ENCODE data around the gene GATA6.
A peak's percentile ranks its signal among the peaks of the same experiment; 100 is the strongest.
"Not testable (repeated sequence)": the region's sequence is repeated elsewhere in the genome, so short reads cannot be mapped to it uniquely, and the experiment has no call there.

Gene GATA6

GRCh38 chr18:22203035-22203434, 33.6 kb downstream of the GATA6 start:
- Mint-ChIP-seq H3K4me3 (no peak overlapping the region), H3K27me3 (peaks cover 19% of the 10 kb centered on the region), H3K9me3 (peaks cover 5% of the 10 kb centered on the region), H3K27ac (no peak overlapping the region), H3K36me3 (no peaks in the 10 kb centered on the region), H3K4me1 (no peaks in the 10 kb centered on the region)
- ATAC-seq, result no peak

GRCh38 chr18:22203536-22204213, 34.3 kb downstream of the GATA6 start:
- Mint-ChIP-seq H3K27me3 (peaks cover 13% of the 10 kb centered on the region), H3K36me3 (no peaks in the 10 kb centered on the region), H3K4me1 (no peaks in the 10 kb centered on the region), H3K9me3 (peaks cover 5% of the 10 kb centered on the region), H3K4me3 (no peak overlapping the region), H3K27ac (no peak overlapping the region)
- no peak for ATAC-seq

GRCh38 chr18:22204214-22204536, 34.8 kb downstream of the GATA6 start:
- H3K4me3 Mint-ChIP-seq, result no peak overlapping the region
- H3K27me3 Mint-ChIP-seq, result peaks cover 8% of the 10 kb centered on the region
- H3K4me1 Mint-ChIP-seq, result no peaks in the 10 kb centered on the region
- peaks cover 5% of the 10 kb centered on the region for H3K9me3 Mint-ChIP-seq
- H3K27ac Mint-ChIP-seq, result no peak overlapping the region
- no peaks in the 10 kb centered on the region for H3K36me3 Mint-ChIP-seq
- no peak for ATAC-seq

DNA sequence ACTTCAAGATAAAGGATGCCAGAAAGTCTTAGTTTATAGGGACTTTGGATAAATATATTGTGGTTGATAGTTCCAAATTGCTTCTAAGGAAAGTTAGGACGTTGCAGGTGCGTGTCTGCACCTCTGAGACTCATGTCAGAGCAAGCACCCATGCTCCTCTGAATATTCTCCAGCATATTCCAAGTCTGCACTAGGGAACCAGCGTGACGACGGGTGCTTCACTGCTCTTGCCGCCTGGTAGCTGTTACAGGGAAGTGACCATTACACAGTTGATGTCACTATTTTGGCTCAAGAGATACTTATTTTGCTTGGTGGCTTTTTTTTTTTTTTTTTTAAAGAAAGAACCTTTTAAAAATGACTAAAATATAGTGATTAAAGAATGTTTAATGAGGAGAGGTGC, 35.6 kb downstream of the GATA6 start:
- Mint-ChIP-seq H3K4me3 (no peak overlapping the region), H3K27me3 (peaks cover 8% of the 10 kb centered on the region), H3K9me3 (peaks cover 5% of the 10 kb centered on the region), H3K4me1 (no peaks in the 10 kb centered on the region), H3K36me3 (no peaks in the 10 kb centered on the region), H3K27ac (no peak overlapping the region)
- ATAC-seq, result no peak

DNA sequence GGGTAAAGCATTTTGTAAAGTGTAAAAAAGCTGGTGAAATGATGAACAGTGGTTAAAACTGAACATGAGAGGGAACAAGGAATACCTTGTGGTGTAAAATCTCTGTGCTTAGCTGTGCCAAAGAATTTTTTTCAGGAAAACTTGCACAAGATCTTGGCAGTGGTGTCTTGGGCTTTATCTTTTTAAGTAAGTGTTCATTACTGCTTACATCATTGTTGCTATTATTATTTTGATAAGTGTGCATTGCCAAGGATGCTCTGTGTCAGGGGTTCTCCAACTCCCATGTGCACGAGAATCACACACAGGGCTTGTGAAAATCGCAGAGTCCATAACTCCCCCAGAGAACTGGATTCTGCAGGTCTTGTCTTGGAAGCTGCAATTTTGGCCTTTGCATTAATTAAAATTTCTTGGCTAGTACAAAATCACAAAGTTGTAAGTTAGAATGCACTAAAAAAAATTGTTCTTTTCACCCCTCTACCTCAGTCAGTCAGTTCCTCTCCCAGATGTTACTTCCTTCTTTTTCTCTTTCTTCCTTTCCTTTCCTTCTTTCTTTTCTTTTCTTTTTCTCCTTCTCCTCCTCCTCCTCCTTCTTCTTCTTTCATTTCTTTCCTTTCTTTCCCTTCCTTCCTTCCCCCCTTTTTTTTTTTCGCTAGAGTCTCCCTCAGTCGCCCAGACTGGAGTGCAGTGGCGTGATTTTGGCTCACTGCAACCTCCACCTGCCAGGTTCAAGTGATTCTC, 37.8 kb downstream of the GATA6 start:
- Mint-ChIP-seq H3K36me3 (no peaks in the 10 kb centered on the region), H3K9me3 (peaks cover 5% of the 10 kb centered on the region), H3K4me1 (no peaks in the 10 kb centered on the region), H3K4me3 (no peak overlapping the region), H3K27ac (no peak overlapping the region), H3K27me3 (peaks cover 8% of the 10 kb centered on the region)
- no peak for ATAC-seq

GRCh38 chr18:22210311-22210754, 40.9 kb downstream of the GATA6 start:
- ATAC-seq, result no peak
- no peaks in the 10 kb centered on the region for H3K27me3 Mint-ChIP-seq
- H3K36me3 Mint-ChIP-seq, result no peaks in the 10 kb centered on the region
- no peak overlapping the region for H3K4me3 Mint-ChIP-seq
- no peaks in the 10 kb centered on the region for H3K9me3 Mint-ChIP-seq
- no peaks in the 10 kb centered on the region for H3K4me1 Mint-ChIP-seq
- H3K27ac Mint-ChIP-seq, result no peak overlapping the region

GRCh38 chr18:22211657-22212056, 42.3 kb downstream of the GATA6 start:
- no peaks in the 10 kb centered on the region for H3K9me3 Mint-ChIP-seq
- no peaks in the 10 kb centered on the region for H3K27me3 Mint-ChIP-seq
- no peak overlapping the region for H3K4me3 Mint-ChIP-seq
- no peaks in the 10 kb centered on the region for H3K4me1 Mint-ChIP-seq
- H3K36me3 Mint-ChIP-seq, result no peaks in the 10 kb centered on the region
- no peak for ATAC-seq
- no peak overlapping the region for H3K27ac Mint-ChIP-seq

GRCh38 chr18:22213333-22213973, 44.1 kb downstream of the GATA6 start:
- H3K27ac Mint-ChIP-seq, result no peak overlapping the region
- ATAC-seq, result no peak

GRCh38 chr18:22214731-22215528, 45.5 kb downstream of the GATA6 start:
- Mint-ChIP-seq H3K36me3 (no peaks in the 10 kb centered on the region), H3K27ac (no peak overlapping the region), H3K27me3 (no peaks in the 10 kb centered on the region), H3K4me3 (no peak overlapping the region), H3K4me1 (no peaks in the 10 kb centered on the region), H3K9me3 (no peaks in the 10 kb centered on the region)
- ATAC-seq, result no peak

More at GRCh38 chr18:22213333-22213973, 44.1 kb downstream of the GATA6 start:
- no peaks in the 10 kb centered on the region for H3K36me3 Mint-ChIP-seq
- no peaks in the 10 kb centered on the region for H3K9me3 Mint-ChIP-seq
- no peaks in the 10 kb centered on the region for H3K27me3 Mint-ChIP-seq
- no peaks in the 10 kb centered on the region for H3K4me1 Mint-ChIP-seq
- no peak overlapping the region for H3K4me3 Mint-ChIP-seq

- H3K27me3 Mint-ChIP-seq, result no peaks in the 10 kb centered on the region
- H3K36me3 Mint-ChIP-seq, result no peaks in the 10 kb centered on the region
- no peak overlapping the region for H3K4me3 Mint-ChIP-seq
- H3K9me3 Mint-ChIP-seq, result no peaks in the 10 kb centered on the region
- no peaks in the 10 kb centered on the region for H3K4me1 Mint-ChIP-seq
- no peak for ATAC-seq
- H3K27ac Mint-ChIP-seq, result no peak overlapping the region
These were observed 49.4 kb downstream of the GATA6 start for GRCh38 chr18:22218835-22219234.

DNA sequence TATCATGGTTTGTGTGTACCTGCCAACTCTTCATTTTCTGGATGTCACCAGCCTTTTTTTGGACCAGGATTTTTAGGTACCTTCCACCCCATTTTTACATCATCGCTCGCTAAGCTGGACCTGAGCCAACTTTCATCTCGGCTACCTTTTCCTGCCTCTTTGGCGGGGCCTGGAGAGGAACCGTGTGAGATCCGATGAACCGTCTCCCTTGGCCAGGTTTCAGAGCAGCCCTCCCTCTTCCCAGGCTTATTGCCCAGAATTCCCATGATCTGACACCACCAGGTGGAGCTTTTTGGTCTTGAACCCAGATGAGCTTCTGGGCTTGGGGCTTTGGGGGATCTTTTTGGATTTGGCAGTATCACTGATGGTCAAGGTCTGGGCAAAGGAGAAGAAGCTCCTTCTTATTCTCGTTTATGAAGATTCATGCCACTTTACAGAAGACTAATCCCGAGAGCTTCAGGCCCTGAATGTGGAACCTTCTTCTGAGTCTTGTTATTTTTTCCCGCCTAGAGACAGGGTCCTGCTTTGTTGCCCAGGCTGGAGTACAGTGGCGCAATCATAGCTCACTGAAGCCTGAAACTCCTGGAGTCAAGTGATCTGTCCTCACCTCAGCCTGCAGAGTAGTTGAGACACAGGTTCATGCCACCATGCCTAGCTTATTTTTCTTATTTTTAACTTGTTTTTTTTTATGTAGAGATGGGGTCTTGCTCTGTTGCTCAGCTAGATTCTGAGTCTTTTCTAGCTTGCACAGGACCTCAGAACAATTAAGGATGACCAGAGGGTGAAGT, 50.4 kb downstream of the GATA6 start:
- no peaks in the 10 kb centered on the region for H3K27me3 Mint-ChIP-seq
- no peaks in the 10 kb centered on the region for H3K36me3 Mint-ChIP-seq
- ATAC-seq, result no peak
- no peaks in the 10 kb centered on the region for H3K4me1 Mint-ChIP-seq
- no peak overlapping the region for H3K27ac Mint-ChIP-seq
- no peak overlapping the region for H3K4me3 Mint-ChIP-seq
- no peaks in the 10 kb centered on the region for H3K9me3 Mint-ChIP-seq

GRCh38 chr18:22220585-22220984, 51.2 kb downstream of the GATA6 start:
- H3K9me3 Mint-ChIP-seq, ATAC-seq, H3K4me1 Mint-ChIP-seq, H3K36me3 Mint-ChIP-seq, H3K27me3 Mint-ChIP-seq, H3K4me3 Mint-ChIP-seq, H3K27ac Mint-ChIP-seq: not testable (repeated sequence)

DNA sequence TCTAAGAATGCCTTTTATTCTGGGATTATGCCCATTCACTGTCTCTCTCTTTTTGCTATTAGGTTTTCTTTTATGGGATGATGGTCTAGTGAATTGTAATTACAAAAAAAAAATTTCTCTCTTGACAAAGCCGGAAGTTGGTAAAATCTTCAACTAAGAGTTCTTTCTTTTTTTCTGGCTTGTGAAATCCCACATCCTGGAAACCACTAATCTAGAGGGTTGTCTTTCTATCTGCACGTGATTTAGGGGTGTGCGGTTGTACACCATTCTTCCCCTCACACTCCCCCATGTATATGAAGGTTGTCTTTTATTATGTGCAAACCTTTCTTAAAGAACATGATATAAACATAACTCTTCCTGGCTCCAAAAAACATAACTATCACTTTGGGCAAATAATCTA, 52.0 kb downstream of the GATA6 start:
- Mint-ChIP-seq H3K9me3 (no peaks in the 10 kb centered on the region), H3K4me1 (no peaks in the 10 kb centered on the region), H3K36me3 (no peaks in the 10 kb centered on the region), H3K27ac (no peak overlapping the region), H3K4me3 (no peak overlapping the region), H3K27me3 (no peaks in the 10 kb centered on the region)
- ATAC-seq, result no peak

GRCh38 chr18:22223254-22223964, 54.0 kb downstream of the GATA6 start:
- no peaks in the 10 kb centered on the region for H3K27me3 Mint-ChIP-seq
- ATAC-seq, result peak; percentile 35
- H3K4me1 Mint-ChIP-seq, result no peaks in the 10 kb centered on the region
- H3K36me3 Mint-ChIP-seq, result no peaks in the 10 kb centered on the region
- H3K27ac Mint-ChIP-seq, result no peak overlapping the region
- H3K4me3 Mint-ChIP-seq, result no peak overlapping the region
- H3K9me3 Mint-ChIP-seq, result no peaks in the 10 kb centered on the region
